OCI-LY1 (cell line): ENCODE data around the gene CTDSP2.

Experiments used
- H2AFZ ChIP-seq: fragments of 200-600 bp; sonication (generic), shearing (Covaris generic); 2 replicates; pipeline ENCODE4 v1.6.0; 2014; ENCODE audit warnings: antibody characterized with exemption, mild to moderate bottlenecking, low read length
- H3F3A ChIP-seq: fragments of 200-600 bp; sonication (generic), shearing (Covaris generic); 2 replicates; pipeline ENCODE4 v1.6.0; 2014; ENCODE audit warnings: mild to moderate bottlenecking, antibody characterized with exemption, low read length, moderate library complexity; ENCODE audit not compliant: insufficient read depth
- H3K27ac ChIP-seq: fragments of 200-600 bp; sonication (generic); 2 replicates; pipeline ENCODE4 v1.5.1; 2014; ENCODE audit warnings: low read length, mixed run types, mild to moderate bottlenecking, low read depth; ENCODE audit not compliant: poor library complexity, severe bottlenecking
- H3K27me3 ChIP-seq: fragments of 200-600 bp; sonication (generic); 2 replicates; pipeline ENCODE4 v1.6.0; 2014; ENCODE audit warnings: antibody characterized with exemption, mild to moderate bottlenecking, low read length, moderate library complexity; ENCODE audit not compliant: insufficient read depth
- H3K36me3 ChIP-seq: fragments of 200-600 bp; sonication (generic); 2 replicates; pipeline ENCODE4 v1.6.1; 2014; ENCODE audit warnings: mild to moderate bottlenecking, antibody characterized with exemption, low read length, moderate library complexity, mixed read lengths; ENCODE audit not compliant: insufficient read depth
- H3K4me1 ChIP-seq: fragments of 200-600 bp; sonication (generic); 2 replicates; pipeline ENCODE4 v1.5.1; 2014; ENCODE audit warnings: mild to moderate bottlenecking, low read length, moderate library complexity; ENCODE audit not compliant: insufficient read depth, severe bottlenecking
- H3K4me2 ChIP-seq: fragments of 200-600 bp; sonication (generic), shearing (Covaris generic); 2 replicates; pipeline ENCODE4 v1.6.1; 2014; ENCODE audit warnings: low read length
- H3K4me3 ChIP-seq: fragments of 200-600 bp; sonication (generic); 2 replicates; pipeline ENCODE4 v1.5.1; 2014; ENCODE audit warnings: low read length, low read depth, mild to moderate bottlenecking, mixed read lengths; ENCODE audit not compliant: poor library complexity, severe bottlenecking
- H3K79me2 ChIP-seq: fragments of 200-600 bp; shearing (Covaris generic); 2 replicates; pipeline ENCODE4 v1.6.1; 2016; ENCODE audit warnings: mixed run types, low read length, mixed read lengths; ENCODE audit not compliant: insufficient read depth
- H3K9ac ChIP-seq: fragments of 200-600 bp; sonication (generic), shearing (Covaris generic); 2 replicates; pipeline ENCODE4 v1.6.1; 2014; ENCODE audit warnings: mild to moderate bottlenecking, low read length, mixed read lengths
- H3K9me2 ChIP-seq: fragments of 200-600 bp; sonication (generic), shearing (Covaris generic); 2 replicates; pipeline ENCODE4 v1.6.1; 2014; ENCODE audit warnings: low read depth, mild to moderate bottlenecking, low read length, mixed read lengths
- H3K9me3 ChIP-seq: fragments of 200-600 bp; shearing (Covaris generic); 2 replicates; pipeline ENCODE4 v1.6.1; 2014; ENCODE audit warnings: low read length, mixed read lengths
- H4K20me1 ChIP-seq: fragments of 200-600 bp; sonication (generic), shearing (Covaris generic); 2 replicates; pipeline ENCODE4 v1.6.0; 2016; ENCODE audit warnings: mild to moderate bottlenecking, low read length; ENCODE audit not compliant: insufficient read depth
- CTCF ChIP-seq: fragments of 200-600 bp; sonication (generic), shearing (Covaris generic); IDR thresholded peaks from 2 replicates; pipeline ENCODE4 v1.5.1; 2017; ENCODE audit warnings: mild to moderate bottlenecking, antibody characterized with exemption, low read length, moderate library complexity, mixed read lengths
- EZH2 ChIP-seq: fragments of 200-600 bp; sonication (generic), shearing (Covaris generic); IDR thresholded peaks from 2 replicates; pipeline ENCODE4 v1.8.0; 2017; ENCODE audit warnings: borderline replicate concordance, mixed run types, mild to moderate bottlenecking, antibody characterized with exemption, low read length, moderate library complexity, mixed read lengths

CTDSP2 gene

GRCh38 chr12:57841445-57841844, 5.1 kb downstream of the CTDSP2 start:
- Histone ChIP-seq H3K27ac (no peak overlapping the region), H2AFZ (no peak overlapping the region), H3F3A (no peaks in the 10 kb centered on the region), H4K20me1 (no peaks in the 10 kb centered on the region), H3K36me3 (no peaks in the 10 kb centered on the region), H3K79me2 (no peaks in the 10 kb centered on the region), H3K9me3 (no peaks in the 10 kb centered on the region), H3K27me3 (no peaks in the 10 kb centered on the region), H3K4me1 (peaks cover 38% of the 10 kb centered on the region), H3K9ac (no peak overlapping the region), H3K9me2 (no peaks in the 10 kb centered on the region), H3K4me3 (no peak overlapping the region), H3K4me2 (no peak overlapping the region)
- TF ChIP-seq EZH2 (no peak), CTCF (no peak)

- no peak for TF ChIP-seq CTCF
- TF ChIP-seq EZH2: no peak
- H3K9ac ChIP-seq: no peak overlapping the region
- no peaks in the 10 kb centered on the region for H3K9me3 ChIP-seq
- no peaks in the 10 kb centered on the region for H4K20me1 ChIP-seq
- no peak overlapping the region for H3K27ac ChIP-seq
- H3K27me3 ChIP-seq: no peaks in the 10 kb centered on the region
- no peak overlapping the region for H3K4me2 ChIP-seq
- no peaks in the 10 kb centered on the region for H3K36me3 ChIP-seq
- no peaks in the 10 kb centered on the region for H3K9me2 ChIP-seq
- H3F3A ChIP-seq: no peaks in the 10 kb centered on the region
- no peak overlapping the region for H3K4me3 ChIP-seq
- peaks cover 45% of the 10 kb centered on the region for H3K4me1 ChIP-seq
- no peak overlapping the region for H2AFZ ChIP-seq
- no peaks in the 10 kb centered on the region for H3K79me2 ChIP-seq
Observed at GRCh38 chr12:57840726-57841125, 5.8 kb downstream of the CTDSP2 start.

DNA sequence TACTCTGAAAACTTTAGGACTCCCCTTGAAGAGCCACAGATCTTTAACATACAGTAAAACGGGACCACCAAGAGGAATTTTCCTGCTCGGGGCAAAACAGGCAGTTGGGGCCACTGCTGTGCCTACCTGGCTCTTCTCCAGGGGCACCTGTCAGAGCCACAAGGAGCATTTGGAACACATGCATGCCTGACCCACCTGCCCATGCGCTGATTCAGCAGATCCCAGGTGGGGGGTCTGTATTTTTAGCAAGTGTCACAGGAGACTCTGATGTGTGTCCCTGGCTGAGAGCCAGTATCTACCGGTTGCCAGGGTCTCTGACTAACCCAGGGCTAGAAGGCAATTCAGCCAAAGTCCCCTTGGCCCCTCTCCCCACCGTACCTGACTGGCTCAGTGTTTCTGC, 6.5 kb downstream of the CTDSP2 start:
- Histone ChIP-seq H4K20me1 (no peaks in the 10 kb centered on the region), H3K27me3 (no peaks in the 10 kb centered on the region), H3K4me3 (no peak overlapping the region), H3K4me2 (no peak overlapping the region), H3K9me2 (no peaks in the 10 kb centered on the region), H3K79me2 (no peaks in the 10 kb centered on the region), H3K9ac (no peak overlapping the region), H2AFZ (no peak overlapping the region), H3K4me1 (peaks cover 46% of the 10 kb centered on the region), H3K36me3 (no peaks in the 10 kb centered on the region), H3K9me3 (no peaks in the 10 kb centered on the region), H3F3A (no peaks in the 10 kb centered on the region), H3K27ac (no peak overlapping the region)
- TF ChIP-seq CTCF: no peak
- TF ChIP-seq EZH2: no peak
